COLO668 (cell line): Measurements from ENCODE around the gene ABCC4.
A peak's percentile ranks its signal among the peaks of the same experiment; 100 is the strongest.

Experiments used
- DNase-seq: peaks from one replicate; lab custom pipeline; 2025; ENCODE audit not compliant: unreplicated experiment; lab: John Stamatoyannopoulos, UW

Gene ABCC4

DNA sequence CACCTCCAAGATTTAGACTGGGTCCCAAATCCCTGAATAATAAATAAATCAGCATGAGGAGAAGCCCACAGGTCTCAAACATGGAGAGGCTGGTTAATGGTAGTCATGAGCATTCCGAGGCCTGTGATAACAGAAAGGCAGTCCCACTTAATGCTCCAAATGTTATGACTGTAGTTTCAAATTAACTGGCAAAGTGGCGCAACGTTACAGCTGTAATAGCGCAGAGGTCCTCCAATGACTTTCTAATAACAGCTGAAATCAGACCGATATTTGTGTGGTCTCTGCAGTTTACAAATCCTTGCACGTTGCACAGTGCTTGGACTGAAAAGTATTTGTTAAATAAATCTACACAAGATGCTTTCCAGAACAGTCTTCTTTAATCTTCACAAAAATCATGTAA, 141.8 kb downstream of the ABCC4 start:
- no peak for DNase-seq

DNA sequence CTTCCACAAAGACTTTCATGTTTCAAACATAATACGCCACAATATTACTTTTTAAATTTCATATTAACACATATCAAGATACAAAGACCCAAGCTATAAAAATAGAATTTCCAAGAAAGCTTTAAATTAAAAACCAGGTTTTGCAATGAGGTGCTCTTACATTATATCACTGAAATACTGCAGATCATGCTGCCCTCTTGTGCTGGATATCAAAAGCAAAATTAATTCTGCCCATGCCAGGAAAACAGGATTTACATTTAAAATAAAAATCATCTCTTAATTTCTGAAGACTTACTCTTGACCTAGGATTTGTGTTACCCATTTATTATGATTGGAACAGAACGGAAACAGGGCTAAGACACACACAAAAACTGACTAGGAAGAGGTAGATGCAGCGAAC, 145.0 kb downstream of the ABCC4 start:
- DNase-seq: no peak

DNA sequence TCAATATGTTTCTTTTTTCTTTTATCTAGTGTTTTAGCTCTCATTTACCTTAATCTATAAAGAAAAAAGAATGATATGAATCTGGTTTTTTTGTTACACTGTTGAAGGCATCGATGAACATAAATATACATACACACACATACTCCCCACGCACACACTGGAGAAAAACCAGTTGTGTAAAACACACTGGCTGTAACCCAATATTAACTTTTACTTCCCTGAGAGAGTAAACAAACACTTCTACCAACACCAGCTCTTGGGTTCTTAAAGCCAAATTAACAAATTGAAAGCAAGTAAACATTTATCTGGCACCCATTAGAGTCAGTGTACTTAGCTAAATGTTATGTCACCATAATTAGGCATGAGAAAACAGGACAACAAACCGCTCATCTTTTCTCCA, 145.7 kb downstream of the ABCC4 start:
- no peak for DNase-seq

DNA sequence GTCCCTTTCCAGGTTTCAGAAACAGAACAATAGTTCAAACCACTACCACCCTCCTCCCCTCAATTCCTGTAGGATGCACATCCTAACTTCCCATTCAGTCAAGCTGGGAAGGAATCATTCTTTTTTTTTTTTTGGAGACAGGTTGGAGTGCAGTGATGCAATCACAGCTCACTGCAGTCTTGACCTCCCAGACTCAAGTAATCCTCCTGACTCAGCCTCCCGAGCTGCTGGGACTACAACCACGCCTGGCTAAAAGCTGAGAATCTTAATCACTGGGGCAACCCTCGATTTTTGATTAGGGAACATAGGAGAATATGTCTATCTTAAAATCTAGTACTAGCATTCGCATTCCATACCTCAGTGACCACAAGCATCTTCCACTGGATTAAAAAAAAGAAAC, 146.2 kb downstream of the ABCC4 start:
- no peak for DNase-seq

DNA sequence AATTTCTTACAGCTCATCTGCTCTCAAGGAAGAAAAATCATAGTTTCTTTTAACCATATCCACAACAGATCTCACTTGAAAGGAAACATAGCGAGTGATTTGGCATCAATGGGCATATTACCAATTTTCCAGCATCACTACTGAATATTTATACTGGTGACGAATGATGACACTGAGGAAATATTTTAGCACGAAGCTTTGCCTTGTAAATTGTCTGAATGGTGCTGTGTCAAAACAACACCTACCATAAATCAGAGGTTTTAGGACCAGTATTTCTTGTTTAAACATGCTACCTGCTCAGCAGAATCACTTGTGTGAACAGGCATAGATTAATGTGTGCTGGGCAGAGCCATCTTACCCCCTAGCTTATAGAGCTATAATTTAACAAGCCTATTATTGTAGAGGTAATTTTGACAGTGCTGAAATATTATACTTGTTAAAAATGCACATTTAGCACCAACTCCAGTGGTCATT, 146.8 kb downstream of the ABCC4 start:
- DNase-seq: peak; percentile 39

DNA sequence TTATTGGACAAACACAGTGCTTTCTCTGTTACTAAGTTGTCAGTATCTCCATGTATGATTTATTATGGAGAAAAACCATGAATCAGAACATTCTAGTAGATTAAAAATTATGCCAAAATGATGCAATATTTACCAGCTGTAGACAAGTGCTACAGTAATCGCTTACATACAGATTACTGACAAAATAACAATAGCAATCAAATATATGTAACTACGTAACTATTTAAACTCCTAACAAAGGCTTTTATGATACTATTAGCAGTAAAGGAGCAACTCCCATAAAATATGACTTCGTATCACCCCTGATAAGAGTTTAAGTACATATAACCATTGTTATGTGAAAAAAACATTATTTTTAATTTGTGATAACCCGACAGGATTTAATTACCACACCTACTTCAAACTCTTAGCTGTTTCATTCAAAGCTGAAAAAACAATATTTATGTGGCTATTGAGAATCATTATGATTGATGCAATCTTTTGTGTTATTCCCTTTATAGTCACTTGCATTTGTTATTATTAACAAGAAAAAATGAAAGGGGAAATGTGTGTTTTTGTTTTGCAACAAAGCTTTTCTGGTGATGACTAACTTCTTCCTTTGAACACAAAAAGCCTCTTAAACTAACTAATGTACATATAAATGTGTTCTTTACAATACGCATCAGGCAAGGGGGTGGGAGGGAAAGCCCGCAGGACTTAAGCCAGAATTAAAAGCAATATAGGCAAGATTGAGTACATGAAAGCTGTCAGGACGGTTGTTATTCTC, 147.4 kb downstream of the ABCC4 start:
- DNase-seq: no peak

DNA sequence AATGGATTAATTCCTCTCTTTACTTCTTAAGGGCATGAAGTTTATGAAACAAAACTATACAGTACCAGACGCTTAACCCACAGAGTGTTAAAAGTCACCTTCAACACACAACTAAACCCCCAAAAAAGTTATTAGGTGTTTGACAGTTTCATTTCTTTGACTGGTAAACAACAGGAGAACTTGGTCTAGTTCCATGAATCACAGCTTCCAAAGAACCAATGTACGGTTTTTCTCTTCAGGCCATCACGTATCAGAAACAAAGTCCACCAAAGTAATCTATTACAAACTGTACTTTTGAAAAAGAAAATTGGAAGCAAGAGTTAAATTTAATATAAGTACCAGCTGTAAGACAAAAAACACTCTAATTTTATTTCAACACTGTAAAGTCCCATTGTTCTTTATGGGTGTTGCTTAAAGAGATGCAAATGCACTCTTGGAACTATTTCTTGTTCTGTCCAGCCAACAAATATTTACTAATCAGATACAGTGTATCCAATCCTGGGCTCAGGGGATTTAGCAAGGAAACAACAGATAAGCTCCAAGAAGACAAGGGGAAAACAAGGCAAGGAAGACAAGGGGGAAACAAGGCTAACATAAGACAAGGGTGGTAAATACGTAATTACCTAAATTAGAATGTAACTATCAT, 149.2 kb downstream of the ABCC4 start:
- DNase-seq: no peak

DNA sequence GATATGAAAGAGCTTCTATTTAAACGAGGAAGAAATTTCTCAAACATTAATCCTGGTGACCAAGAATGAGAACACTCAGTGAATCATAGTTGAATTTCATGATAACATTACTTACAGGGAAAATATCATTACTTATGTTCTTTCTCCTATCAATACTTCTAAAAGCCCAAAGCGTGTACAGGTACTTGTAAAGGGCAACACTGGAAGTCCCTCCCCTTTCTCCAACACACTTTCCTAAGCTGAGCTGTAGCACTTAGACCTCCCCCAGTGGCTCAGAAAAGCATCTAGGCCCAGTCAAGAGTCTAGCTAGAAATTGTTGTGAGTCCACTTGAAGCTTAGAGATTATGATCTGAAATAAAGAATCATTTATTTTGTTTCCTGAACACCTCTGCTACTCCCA, 150.7 kb downstream of the ABCC4 start:
- no peak for DNase-seq

DNA sequence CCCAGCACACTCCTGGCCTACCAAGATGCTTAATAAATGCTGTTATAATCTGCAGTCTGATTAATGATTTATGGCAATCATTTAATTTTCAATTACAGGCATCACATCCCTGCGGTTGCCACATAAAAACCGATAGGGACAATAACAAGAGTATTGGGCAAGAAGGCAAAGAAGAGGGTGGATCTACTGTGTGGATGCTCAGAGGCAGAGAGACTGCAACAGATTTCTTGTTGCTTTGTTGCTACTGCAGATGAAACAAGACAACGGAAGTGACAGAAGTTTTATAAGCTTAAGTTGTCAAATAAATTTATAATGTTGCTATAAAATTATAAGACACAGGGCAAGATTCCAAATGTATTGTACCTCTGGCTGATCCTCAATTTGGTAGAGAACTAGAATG, 154.8 kb downstream of the ABCC4 start:
- DNase-seq: no peak

DNA sequence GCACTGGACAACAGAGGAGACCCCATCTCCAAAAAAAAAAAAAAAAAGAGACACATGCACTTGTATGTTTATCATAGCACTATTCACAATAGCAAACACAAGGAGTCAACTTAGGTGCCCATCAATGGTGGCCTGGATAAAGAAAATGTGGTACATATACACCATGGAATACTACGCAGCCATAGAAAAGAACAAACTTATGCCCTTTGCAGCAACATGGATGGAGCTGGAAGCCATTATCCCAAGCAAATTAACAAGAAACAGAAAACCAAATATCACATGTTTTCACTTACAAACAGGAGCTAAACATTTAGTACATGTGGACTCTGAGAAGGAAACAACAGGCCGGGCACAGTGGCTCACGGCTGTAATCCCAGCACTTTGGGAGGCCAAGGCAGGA, 155.7 kb downstream of the ABCC4 start:
- DNase-seq: no peak

DNA sequence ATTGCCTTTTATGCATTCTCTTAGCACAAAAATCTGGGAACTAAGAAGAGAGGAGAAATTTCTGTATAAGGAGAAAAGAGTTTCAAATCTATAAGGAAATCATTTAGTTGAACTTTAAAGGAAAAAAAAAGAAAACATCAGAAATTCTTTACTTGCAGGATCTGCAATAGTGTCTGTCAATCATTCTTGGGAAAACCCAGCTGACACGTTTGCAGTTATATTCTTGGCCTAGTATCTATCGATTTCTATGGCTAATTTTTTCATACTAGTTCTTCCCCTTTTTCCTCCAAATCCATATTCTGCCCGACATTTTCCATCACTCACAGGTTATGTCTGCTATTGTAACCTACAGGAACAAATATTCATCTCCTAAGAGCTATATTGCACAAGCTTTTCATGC, 160.7 kb downstream of the ABCC4 start:
- DNase-seq: no peak

DNA sequence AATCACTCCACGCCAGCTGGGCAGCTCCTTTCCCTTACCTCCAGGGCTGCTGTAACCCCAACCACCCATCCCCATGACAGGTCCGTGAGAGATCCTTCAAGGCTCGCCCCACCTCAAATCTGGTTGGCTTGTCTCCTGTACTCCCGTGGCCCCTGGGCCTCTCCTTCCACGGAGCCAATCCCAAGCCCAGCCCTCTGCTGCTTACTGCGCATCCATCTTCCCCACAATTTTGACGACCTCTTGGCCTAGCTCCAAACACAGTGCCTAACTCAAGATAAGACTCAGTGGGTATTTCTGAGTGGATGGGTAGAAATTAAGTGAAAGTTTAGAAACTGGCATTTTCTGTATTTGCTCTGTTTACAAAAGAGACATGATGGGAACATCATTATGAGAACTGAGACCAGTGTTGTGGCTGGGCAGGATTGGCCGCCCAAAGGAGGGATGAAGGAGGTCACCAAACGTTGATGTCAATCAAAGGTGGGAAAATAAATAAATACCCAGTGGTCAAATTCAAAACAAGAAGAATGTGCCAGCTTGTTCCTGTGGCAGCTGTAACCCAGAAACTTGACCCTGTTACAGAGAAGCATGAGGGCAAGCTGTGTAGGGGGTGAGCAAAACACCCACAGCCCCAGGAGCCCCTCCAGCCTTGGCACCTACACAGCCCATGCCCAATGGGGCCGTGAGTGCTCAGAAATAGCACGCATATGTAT, 162.2 kb downstream of the ABCC4 start:
- no peak for DNase-seq

DNA sequence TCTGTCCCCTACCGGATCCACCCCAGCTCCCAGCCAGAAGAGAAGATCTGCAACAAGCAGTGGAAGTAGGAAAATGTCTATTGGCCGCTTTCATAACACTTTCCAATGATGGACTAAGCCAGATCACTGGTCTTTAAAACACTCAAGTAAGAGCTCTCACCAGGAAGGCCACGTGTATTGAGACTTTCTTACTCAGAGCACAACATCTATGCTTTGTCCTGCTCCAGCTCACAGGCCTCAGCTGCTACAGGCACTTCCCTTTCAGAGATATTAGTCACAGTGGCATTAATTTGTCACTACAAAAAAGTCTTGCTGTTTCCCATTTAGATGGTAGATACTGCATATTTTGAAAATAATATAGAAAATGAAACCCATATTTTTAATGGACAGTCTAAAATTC, 164.2 kb downstream of the ABCC4 start:
- no peak for DNase-seq

DNA sequence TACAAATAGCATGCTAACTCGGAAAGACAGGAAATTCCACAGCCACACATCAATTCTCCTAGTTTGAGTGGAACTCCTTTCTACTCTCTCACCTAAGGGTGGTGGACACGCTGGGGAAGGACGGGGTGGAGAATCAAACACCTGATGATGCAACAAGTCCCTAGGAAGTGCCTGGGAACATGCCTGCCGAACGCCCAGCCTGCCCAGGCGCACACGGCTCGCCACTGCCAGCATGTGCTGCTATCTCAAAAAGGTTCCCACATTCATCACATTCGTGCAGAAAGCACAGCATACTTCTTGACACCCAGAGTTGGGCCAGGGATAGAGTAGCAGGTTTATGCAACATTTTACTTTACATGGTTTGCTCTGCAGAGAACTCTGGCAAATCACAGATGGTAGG, 164.6 kb downstream of the ABCC4 start:
- DNase-seq: no peak

DNA sequence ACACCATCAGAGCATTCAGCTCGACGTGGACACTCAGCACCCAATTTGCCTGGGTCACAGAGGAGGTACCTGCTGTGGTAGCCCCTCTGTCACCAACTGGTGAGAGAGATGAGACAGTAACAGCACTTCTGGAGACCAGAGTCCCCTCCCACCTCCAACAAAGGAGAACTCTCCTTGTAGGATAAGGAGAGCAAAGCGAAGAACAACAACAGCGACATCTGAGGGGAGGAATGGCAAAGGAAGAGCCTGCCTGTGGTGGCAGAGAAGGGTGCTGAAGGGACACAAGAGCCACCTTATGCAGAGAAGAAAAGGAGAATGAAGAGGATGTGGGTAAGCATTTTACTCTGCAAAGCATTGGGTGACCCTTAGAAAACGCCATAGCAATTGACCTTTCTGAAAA, 167.8 kb downstream of the ABCC4 start:
- no peak for DNase-seq

DNA sequence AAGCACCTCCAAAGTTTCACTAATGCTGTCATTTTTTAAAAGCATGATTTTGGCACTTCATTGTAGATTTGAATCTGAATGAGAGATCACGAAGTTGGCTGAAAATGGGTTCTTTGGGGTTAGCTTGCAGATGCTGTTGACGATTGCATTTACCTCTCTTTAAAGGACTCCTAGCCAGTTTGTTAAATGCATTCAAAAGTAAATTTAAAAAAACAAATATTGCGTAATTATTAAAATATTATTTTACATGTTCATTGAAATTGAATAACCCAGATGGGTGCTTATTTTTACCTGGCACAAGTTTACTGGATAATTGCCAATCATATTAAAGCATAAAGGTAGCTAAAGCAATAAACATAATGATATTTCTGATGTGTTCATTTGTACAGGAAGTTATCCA, 172.2 kb downstream of the ABCC4 start:
- no peak for DNase-seq

DNA sequence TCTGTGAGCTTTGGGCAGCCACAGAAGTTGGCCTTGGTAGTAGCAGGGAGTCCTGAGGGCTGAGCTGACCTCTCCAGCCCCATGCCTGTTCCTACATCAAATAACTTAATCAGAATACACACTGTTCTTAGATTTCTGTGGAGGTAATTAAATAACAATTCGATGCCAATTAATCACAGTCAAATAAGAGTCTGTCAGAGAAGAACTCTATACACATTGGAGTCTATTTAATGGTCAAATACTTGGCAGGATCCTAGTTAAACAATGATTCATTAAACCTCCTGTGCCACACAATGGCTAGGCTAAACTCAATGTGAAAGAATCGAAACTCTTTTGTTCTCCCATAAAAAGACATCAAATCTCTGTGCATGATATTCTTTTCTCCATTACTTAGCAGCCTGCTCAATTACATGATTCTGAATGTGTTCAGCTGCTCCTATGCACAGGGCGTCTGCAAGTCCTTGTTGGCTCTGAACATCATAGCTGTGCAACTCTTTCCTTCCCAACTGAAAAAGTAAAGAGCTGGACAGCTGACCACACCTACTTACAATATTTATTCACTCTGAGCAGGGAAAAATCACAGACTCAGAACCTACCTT, 173.1 kb downstream of the ABCC4 start:
- peak; percentile 61 for DNase-seq

DNA sequence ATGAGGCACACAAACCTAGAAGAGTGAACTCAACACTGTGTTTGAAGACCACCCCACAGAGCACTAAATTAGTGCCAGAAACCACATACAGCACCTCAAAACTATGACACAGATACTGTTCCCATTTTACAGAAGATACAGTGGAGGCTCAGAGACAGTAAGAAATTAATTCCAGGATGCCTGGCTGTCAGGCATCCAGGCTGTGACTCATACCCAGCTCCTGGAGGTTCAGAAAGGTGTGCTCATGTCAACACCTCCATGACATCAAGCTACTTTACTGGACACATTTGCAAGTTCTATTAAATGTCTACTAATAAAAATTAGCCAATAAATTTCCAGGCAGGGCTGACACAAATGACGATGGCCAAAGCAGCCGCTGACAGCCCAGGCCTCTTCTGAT, 176.3 kb downstream of the ABCC4 start:
- no peak for DNase-seq

DNA sequence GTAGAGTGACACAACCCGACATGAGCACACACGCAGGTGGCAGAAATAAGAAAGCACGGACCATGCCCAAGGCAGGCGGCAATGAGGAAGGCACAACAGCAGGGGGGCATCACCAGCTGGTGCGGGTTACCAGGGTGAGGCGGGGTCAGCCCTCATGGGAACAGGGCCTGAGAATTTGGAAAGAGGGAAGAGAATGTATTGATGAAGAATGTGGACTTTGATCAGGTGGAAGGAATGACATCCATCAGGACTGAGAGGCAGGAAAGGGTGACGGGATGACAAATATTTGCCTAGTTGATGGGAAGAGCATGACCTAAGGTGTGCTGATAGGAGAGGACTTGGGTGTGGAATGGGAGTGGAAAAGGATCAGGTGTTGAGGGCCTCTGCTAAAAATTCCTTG, 177.5 kb downstream of the ABCC4 start:
- DNase-seq: peak; percentile 89

DNA sequence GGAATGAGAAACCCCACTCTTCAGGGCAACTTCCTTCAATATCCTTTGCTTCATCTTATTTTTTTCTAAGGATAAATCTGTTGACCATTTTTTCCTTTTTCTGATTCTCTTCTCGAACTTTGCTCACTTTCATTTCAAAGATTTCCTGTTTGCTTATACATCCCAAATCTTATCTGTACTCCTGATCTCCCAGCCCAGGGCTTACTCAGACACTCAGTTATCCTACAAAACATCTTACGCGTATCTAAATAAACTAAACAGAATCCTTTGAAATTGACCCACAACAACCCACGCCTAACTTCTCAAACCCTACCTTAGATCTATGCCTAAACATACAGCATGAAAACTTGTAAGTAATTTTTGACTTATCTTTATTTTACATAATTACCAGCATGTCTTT, 179.2 kb downstream of the ABCC4 start:
- no peak for DNase-seq

DNA sequence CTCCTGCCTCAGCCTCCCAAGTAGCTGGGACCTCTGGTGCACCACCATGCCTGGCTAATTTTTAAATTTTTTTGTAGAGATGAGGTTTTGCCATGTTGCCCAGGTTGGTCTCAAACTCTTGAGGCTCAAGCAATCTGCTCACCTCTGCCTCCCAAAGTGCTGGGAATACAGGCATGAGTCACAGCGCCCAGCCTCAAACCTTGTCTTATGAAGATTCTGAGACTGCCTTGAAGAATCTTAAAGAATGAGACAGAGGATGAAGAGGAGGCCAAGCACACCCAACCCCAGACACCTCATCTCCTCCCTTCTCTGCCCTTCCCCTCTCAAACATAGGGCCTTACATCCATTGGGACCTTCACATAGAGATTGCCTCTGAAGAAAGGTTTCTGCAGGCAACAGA, 179.7 kb downstream of the ABCC4 start:
- no peak for DNase-seq

DNA sequence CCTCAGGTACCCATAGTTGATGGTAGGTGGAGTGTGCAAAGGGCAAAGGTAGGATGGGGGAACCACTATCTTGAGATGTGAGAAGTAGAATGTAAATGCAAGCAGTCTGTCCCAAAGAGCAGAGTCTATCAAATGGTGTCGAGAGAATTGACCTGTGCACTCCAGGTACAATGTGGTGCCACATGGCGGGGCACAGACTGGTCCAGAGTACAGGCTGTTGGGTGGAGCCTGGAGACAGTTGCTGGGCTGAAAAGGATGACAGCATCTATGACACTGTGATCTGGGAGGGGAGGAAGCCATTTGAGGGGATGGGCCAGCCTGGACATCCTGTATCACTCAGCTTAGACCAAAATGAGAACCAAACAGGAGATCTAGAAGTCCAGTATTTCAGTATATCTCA, 180.6 kb downstream of the ABCC4 start:
- DNase-seq: no peak
